CD4-positive, alpha-beta T cell treated with Interleukin-6 for 4 hours (primary cell): ENCODE results near the gene PPP6R2.
"Not testable (repeated sequence)": the region's sequence is repeated elsewhere in the genome, so short reads cannot be mapped to it uniquely, and the experiment has no call there.

Experiments used
- DNase-seq: peaks from one replicate; pipeline ENCODE4 v3.0.0-alpha.2; 2020; ENCODE audit warnings: mixed read lengths

The PPP6R2 gene

DNA sequence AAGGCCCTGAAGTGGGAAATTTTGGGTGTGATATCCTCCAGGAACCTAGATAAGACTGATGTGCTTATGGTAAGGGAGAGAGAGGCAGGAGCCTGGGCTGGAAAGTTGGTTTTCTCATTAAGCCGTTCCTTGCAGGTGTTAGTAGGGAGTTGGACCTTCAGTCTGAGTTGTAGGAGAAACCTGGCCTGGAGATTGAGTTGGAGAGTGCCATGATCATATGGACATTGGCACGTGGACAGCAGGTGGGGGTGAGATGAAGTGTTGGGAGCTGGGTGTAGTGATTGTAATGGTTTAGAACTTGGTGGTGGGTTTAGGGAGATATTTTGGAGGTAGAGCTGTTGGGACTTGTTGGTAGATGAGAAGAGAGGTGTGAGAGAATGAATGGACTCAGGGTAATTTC, 4.9 kb downstream of the PPP6R2 start:
- DNase-seq: no peak

DNA sequence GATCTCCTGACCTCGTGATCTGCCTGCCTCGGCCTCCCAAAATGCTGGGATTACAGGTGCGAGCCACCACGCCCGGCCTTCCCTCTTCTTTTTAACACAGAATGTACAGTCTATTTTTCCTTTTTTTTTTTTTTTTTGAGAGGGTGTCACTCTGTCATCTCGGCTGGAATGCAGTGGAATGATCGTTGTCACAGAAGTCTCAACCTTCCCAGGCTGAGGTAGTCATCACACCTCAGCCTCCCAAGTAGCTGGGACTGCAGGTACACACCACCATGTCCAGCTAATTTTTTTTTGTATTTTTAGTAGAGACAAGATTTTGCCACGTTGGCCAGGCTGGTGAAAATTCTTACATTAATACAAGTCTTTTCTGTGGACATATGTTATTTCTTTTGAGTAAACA, 13.1 kb downstream of the PPP6R2 start:
- no peak for DNase-seq

DNA sequence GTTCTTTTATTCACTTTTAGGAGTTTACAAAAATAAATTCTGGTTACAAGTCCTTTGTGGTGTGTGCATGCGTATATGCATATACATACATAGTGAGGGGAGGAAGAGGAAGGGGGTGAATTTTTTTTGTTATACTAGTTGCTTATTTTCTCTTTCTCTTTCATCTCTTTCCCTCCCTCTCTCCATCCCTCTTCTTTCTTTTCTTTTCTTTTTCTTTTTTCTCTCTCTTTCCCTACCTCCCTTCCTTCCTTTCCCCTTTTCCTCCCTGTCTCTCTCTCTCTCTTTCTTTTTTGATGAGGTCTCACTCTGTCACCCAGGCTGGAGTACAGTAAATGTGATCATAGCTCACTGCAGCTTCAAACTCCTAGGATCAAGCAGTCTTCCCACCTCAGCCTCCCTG, 14.1 kb downstream of the PPP6R2 start:
- no peak for DNase-seq

DNA sequence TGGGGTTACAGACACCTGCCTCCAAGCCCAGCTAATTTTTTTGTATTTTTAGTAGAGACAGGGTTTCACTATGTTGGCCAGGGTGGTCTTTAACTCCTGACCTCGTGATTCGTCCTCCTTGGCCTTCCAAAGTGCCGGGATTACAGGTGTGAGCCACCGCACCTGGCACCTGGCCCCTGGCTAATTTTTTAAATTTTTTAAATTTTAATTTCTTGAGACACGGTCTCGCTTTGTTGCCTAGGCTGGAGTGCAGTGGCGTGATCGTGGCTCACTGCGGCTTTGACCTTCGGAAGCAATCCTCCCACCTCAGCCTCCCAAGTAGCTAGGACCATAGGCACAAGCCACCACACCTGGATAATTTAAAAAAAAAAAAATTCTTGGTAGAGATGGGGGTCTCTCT, 14.6 kb downstream of the PPP6R2 start:
- DNase-seq: no peak

DNA sequence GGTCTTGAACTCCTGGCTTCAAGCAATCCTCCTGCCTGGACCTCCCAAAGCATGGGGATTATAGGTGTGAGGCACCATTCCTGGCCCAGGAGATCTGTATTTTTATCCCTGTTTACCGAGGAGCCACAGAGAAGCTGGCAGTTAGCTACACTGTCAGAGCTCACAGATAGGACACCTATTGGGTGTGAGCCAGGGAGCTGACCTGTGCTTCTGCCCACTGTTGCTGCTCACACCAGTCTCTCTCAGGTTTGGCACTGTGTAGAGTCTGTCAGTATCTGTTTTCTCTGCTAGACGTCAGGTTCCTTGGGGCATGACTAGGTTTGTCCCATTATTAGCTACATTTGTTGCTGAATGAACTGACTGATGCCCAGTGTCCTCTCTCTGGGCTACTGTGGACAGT, 17.5 kb downstream of the PPP6R2 start:
- no peak for DNase-seq

DNA sequence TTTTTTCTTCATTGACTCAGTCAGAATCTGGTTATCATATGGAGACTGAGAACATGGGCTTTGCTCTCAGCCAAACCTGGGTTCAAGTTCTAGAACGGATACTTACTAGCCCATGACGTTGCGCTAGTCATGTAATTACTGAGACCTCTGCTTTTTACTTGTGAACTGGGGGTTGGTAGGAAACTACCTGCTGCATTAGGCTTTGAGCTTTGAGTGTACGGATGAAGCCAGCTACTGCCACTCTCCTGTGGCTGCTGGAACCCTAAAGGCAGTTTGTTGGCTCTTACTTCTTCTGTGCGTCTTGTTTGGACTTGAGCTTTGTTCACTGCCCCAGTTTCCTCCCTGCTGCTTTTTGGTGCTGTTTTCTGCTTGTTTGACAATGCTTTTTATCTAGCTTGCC, 18.1 kb downstream of the PPP6R2 start:
- DNase-seq: no peak

DNA sequence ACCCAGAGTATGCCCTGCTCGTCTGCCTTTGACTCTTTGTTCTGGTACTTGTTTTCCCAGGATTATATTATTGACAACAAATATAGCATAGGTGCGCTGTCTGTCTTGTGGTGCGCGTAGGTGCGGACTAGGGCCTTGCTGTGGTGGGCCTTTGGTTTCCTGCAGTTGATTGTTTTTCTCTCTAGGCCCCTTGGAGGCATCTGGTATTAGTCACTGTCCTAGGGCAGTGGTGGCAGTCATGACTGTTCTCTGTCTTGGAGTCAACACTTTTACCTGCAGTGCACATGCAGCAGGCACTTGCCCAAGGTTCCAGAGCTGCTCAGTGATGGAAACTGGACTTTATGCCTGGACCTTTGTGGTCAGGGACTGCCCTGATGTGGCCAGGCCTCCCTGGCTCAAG, 18.6 kb downstream of the PPP6R2 start:
- peak; percentile 40 for DNase-seq

DNA sequence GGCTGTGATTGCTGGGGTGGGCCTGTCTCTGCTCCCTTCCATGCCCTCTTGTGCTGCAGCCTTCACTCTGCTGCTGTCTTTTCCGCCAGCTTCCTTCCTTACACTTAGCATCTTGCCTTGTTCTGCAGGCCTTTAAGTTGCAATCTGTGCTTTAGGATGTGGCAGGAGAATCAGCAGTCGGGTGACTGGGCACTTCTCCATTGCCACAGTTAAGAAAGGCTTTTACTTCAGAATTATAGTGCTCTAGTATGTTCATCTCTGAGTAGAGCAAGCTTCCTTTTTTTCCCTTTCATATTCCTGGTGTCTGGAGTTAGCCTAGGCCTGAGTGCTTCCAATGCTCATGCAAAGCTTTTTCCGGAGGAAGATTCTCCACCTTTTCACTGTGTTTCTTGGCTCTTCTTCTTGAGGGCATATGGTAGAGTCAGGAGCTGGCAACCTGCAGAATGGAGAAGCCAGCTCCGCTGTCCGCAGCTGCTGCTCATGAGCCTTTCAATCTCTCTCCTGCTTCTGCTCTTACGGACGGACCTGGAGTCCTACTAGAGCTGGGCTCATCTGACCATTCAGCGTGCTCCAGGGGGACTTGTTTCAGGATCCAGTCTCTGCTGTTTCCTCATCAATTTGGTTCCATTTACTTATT, 20.2 kb downstream of the PPP6R2 start:
- no peak for DNase-seq

DNA sequence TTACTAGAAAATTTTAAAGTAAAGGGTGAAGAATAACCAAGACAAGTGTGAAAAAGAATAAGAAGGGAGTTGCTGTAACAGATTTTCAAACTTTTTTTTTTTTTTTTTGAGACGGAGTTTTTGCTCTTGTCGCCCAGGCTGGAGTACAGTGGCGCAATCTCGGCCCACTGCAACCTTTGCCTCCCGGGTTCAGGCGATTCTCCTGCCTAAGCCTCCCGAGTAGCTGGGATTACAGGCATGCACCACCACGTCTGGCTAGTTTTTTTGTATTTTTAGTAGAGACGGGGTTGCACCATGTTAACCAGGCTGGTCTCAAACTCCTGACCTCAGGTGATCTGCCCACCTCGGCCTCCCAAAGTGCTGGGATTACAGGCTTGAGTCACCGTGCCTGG, 20.7 kb downstream of the PPP6R2 start:
- DNase-seq: not testable (repeated sequence)

DNA sequence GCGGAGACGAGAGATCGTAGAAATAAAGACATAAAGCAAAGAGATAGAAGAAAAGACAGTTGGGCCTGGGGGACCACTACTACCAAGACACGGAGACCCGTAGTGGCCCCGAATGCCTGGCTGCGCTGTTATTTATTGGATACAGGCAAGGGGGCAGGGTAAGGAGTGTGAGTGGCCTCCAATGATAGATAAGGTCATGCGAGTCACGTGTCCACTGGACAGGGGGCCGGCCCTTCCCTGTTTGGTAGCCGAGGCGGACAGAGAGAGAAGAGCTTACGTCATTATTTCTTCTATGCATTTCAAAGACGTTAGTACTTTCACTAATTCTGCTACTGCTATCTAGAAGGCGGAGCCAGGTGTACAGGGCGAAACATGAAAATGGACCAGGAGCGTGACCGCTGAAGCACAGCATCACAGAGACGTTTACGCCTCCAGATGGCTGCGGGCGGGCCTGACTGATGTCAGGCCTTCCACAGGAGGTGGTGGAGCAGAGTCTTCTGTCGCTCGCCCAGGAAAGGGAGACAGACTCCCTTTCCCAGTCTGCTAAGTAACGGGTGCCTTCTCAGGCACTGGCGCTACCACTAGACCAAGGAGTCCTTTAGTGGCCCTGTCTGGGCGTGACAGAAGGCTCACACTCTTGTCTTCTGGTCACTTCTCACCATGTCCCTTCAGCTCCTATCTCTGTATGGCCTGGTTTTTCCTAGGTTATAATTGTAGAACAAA, 24.8 kb downstream of the PPP6R2 start:
- no peak for DNase-seq

DNA sequence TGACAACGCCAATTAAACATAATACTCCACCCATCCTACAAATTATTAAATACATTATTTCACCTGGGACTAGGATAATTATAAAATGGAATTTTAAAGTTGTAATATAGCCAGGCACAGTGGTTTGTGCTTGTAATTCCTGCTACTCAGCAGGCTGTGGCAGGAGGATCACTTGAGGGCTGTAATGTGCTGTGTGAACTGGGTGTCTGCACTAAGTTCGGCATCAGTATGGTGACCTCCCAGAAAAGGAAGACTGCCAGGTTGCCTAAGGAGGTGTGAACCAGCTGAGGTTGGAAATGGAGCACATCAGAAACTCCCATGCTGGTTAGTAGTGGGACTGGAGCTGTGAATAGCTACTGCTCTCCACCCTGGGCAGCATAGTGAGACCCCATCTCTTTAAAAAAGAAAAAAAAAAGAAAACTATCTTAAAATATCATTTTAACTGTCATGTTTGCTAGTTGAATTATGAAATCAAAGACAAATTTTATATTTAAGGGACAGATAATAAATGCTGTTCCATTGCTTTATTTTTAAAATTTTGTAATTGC, 28.0 kb downstream of the PPP6R2 start:
- DNase-seq: no peak

DNA sequence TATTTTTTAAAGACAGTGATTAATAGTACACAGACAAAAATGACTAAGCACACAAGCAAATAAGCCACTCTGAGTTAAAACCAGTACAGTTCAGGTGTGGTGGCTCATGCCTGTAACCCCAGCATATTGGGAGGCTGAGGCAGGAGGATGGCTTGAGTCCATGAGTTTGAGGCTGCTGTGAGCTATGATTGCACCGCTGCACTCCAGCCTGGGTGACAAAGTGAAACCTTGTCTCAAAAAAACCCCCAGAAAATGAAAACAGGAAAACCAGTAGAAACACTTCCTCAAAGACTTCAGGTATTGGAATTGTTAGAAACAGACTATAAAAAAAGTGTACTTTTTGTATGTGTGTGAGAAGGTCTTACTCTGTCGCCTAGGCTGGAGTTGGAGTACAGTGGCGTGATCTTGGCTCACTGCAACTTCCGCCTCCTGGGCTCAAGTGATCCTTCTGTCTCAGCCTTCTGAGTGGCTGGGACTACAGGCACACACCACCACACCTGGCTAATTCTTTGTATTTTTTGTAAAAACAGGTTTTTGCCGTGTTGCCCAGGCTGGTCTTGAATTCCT, 33.0 kb downstream of the PPP6R2 start:
- no peak for DNase-seq

DNA sequence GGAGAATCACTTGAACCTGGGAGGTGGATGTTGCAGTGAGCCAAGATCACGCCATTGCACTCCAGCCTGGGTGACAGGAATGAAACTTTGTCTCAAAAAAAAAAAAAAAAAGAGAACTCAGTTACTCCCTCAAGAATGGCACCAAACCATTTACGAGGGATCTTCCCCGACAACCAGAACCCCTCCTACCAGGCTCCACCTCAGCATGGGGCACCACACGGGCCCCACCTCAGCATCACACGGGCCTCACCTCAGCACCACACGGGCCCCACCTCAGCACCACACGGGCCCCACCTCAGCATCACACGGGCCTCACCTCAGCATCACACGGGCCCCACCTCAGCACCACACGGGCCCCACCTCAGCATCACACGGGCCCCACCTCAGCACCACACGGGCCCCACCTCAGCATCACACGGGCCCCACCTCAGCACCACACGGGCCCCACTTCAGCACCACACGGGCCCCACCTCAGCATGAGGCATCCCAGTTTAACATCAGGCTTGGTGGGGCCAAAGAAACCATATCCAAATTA, 38.0 kb downstream of the PPP6R2 start:
- DNase-seq: not testable (repeated sequence)

DNA sequence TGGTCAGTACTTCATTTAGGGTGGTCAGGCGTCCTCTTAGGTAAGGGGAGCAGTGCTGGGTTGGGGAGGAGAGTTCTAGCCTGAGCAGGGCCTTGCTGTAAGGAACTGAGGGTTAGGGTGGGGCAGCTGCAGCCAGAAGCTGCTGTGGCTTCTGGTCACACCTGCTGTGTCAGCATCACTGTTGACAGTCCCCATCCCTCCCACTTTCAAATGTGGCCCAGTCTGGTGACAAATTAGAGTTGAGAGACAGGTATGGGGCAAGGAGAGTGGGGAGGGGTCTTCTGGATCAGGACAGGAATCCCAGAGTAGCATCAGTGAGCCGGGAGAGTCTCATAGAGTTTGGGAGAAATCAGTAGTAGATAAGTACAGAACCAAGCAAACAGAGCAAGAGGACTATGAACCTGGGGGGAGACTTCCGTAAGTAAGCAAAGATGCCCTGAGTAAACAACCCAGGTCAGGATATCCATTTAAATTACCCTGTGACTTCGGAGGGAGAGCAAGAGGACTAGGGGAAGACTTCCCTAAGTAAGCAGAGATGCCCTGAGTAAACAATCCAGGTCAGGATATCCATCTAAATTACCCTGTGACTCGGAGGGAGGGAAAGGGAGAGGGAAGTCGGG, 53.7 kb downstream of the PPP6R2 start:
- no peak for DNase-seq

DNA sequence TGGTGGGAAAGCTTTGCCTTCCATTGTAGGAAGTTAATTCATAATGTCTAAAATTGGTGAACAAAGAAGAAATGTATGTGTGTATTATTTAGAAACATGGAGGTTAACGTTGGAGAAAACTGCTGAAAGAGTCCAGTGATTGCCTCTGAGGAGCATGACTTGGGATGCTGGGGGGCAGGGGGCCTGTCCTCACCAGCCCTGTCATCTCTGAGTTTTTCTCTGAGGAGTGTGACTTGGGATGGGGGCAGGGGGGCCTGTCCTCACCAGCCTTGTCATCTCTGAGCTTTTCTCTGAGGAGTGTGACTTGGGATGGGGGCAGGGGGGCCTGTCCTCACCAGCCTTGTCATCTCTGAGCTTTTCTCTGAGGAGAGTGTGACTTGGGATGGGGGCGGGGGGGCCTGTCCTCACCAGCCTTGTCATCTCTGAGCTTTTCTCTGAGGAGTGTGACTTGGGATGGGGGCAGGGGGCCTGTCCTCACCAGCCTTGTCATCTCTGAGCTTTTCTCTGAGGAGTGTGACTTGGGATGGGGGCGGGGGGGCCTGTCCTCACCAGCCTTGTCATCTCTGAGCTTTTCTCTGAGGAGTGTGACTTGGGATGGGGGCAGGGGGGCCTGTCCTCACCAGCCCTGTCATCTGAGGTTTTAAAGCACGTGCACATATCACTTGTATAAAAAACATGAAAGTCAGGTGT, 54.4 kb downstream of the PPP6R2 start:
- DNase-seq: not testable (repeated sequence)

DNA sequence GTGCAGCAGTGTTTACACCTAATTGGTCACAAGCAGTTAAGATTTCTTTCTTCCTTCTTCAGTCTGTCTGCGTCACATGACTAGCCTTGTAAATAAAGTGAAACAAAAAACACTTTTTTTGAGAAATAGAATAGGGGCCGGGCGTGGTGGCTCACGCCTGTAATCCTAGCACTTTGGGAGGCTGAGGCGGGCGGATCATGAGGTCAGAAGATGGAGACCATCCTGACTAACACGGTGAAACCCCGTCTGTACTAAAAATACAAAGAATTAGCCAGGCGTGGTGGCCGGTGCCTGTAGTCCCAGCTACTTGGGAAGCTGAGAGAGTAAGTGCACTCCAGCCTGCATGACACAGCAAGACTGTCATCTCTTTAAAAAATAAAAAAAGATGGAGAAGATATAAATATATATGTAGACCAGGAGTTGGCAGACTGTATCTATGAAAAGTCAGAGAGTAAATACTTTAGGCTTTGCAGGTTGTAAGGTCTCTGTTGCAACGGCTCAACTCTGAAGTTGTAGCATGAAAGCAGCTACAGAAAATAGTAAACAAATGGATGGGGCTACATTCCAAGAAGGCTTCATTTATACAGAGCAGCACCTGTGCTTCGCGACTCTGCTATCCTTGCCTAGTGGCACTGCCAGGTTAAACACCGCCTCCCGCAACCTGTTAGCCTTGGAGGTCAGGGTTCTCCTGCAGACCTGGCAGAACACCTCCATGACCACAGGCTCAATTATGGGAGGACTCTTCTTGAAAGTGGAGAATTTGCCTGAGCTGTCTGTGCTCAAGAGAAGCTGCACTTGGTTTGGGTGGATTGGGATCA, 55.9 kb downstream of the PPP6R2 start:
- DNase-seq: no peak

DNA sequence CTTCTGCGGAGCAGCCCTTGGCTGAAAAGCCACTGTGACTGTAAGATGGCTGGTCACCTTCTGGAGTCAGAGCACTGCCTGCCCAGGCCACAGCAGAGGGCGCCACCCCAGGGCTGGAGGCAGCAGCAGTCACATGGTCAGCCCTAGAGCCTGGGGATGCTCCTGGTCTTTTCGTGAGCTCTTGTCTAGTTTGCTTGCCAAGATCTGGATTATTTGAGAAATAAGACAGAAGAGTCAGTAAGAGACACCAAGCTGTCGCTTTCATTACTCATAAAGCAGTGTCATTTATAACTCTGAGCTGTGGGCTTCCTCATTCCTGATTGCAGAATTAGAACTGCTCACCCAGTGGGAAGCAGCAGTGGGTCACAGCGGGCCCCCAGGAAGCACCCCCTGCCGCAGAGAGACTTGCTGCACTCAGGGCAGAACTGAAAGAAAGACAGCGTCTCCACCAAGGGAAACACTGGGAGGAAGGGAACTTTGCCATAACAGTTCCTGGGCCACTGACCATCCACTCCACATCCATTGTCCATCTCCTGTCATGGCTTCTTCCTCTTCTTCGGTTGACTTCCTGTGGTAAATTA, 56.7 kb downstream of the PPP6R2 start:
- DNase-seq: peak; percentile 52

DNA sequence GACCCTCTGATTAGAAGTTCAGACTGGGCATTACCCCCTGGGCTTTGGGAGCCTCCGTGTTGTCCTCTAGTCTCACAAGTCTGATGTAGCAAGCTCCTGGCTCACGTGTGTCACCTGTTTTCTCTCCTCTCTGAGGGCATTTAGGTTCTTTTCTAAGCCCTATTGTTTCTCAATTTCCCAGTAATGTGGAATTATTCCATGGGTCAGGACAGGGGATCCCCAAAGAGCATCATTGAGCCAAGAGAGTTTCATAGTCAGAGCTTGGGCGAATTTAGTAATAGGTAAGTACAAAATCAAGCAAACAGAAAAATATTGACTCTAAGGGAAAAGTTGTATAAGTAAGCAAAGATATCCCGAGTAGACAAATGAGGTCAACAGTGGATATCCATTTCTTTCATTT, 57.3 kb downstream of the PPP6R2 start:
- no peak for DNase-seq

DNA sequence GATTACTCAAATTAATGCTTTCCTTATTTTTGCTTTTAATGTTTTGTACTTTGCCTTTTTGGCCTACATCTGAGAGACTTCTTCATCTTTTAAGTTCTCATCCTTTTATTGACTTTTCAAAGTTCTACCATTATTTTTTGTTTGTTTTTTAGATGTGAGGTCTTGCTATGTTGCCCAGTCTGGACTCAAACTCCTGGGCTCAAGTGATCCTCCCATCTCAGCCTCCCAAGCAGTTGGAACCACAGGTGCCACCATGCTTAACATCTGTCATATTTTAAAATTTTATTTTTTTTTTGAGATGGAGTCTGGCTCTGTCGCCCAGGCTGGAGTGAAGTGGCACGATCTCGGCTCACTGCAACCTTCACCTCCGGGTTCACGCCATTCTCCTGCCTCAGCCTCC, 57.8 kb downstream of the PPP6R2 start:
- DNase-seq: no peak

DNA sequence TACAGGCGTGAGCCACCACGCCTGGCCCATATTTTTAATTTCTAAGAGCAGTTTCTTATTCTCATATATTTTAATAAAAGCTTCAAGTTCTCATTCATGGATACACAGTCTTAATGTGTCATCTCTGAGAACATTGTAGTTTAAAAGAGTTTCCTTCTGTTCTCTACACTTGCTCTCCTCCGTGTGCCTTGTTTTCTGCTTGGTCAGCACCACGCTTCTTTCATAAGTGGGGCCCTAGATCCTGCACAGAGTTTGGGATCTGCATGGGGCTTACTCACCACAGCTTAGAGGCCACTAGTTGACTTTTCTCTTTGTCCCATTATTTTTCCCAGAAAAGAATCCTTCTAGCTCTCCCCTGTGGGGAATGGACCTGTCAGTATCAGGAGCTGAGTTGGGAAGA, 58.8 kb downstream of the PPP6R2 start:
- DNase-seq: no peak

DNA sequence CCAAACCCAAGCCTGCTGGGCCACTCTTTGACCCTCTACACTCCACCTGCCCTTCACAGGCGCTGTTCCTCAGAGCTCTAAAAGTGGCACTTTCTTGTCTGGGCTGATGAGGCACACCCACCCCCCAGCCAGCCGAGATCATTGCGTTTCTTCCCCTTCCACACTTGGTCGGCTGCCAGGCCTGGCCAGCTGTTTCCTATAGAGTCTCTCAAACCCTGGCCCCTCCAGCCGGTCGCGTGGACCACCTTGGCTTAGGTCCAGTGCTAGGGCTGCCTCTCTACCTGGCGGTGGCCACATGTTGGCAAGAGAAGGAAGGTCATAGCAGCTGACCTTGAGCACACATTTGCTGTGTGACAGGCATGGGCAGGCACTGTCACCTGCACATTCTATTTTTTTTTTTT, 60.6 kb downstream of the PPP6R2 start:
- no peak for DNase-seq
